Measurements from ENCODE around the gene COL27A1. TPM values are rescaled to one million over a fixed set of nuclear protein-coding genes. Genes with fewer than 3 reads are reported as not detected.
"Not testable (repeated sequence)": the region's sequence is repeated elsewhere in the genome, so short reads cannot be mapped to it uniquely, and the experiment has no call there.

Gene COL27A1
- total RNA-seq, 1 donor from 2014 or later: 39.6 TPM

DNA sequence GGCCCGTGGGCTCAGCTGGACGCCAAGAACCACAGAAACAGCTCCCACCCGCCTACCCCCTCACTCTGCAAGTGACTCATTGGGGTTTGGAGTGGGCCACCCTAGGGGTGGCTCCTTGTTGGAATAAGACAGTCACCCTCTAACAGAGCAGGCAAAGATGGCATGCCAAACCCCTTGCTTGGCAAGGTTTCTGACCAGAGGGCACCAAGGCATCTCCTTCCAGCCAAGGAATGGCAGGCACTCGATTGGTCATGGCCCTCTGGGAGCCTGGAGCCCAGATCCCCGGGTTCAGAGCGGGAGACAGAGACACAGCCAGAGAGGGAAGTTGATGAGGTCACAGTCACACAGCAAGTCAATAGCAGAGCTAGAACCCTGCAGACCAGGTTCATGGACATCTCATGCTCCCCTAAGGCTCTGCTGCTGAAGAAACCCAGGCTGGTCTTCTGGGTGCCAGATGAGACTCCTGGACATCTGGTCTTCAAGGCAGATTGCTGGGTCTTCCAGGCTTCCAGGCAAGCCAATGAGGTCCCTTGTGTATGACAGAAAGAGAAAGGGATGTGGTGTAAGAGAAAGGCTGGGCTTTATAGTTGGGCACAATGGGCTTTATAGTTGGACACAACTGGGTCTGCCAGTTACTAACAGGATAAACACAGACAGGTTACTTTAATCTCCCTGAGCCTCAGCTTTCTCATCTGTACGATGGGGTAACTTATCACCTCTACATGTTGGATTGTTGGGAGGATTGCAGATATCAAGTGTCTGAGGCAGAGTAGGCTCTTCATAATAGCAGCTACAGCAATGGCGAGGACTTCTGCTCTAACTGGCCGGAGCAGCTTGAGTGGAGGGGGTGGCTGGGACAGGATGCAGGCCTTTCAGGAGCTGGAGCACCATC, 33.0 kb upstream of the COL27A1 start:
- no peak for DNase-seq (ENCODE audit: extremely low read depth, low read depth, low spot score)

DNA sequence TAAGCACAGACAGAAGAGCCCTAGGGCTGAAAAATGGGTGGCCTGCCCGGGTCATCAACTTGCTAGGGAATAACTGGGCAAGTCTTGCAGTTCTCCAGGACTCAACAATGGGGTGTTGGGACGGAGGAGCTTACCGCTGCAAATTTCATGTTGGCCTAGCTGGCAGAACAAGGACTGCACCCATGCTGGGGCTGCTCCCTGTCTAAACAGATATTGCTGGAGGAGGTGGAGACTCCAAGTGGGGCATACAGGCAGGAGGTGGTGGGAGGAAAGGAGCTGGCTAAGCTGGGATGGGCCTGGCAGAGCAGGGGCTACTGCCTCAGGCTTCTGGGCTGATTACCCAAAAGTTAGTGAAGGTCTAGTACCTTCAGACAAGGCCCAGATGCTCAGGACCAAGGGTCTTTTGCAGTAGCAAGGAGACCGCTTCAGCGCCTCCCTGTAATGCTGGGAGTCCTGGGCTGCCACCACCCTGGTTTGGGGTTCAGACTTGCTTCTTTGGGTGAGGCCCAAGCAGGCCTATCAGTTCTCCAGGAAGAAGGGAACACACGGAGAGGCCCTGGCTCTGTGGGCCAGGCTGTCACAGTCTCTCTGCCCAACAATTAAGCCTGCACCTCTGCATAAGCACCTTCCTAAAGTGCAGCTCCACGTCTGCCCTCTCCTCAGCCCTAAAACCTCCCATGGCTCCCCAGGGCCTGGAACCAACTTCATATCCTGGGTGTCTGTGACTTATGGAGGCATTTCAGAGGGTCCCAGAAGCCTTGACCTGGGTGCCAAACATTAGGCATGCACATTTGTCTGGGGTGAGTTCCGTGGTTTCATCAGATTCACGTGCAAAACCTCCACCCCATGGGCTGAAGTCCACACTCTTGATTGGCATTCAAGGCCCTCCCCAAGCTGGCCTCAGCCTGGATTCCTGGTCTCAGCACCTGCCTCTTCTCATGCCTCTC, 32.0 kb upstream of the COL27A1 start:
- DNase-seq (ENCODE audit: extremely low read depth, low read depth, low spot score): no peak

DNA sequence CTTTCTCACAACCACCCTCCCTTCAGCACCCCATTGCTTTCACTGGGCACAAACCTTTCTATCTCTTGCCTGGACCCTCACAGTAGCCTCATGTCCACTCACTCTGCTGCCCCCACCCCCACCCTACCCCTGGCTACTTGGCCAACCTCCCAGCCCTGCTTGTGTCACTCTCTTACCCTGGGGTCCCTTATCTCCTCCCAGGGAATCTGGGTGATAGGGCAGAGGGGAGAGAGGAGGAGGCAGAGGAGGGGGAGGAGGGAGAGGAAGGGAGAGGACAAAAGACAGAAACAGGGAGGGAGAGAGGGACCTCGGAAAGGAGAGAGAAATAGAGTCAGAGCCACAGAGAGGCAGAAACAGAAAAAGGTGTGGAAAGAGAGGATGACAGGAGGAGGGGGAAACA, 31.2 kb upstream of the COL27A1 start:
- DNase-seq (ENCODE audit: extremely low read depth, low read depth, low spot score): no peak

DNA sequence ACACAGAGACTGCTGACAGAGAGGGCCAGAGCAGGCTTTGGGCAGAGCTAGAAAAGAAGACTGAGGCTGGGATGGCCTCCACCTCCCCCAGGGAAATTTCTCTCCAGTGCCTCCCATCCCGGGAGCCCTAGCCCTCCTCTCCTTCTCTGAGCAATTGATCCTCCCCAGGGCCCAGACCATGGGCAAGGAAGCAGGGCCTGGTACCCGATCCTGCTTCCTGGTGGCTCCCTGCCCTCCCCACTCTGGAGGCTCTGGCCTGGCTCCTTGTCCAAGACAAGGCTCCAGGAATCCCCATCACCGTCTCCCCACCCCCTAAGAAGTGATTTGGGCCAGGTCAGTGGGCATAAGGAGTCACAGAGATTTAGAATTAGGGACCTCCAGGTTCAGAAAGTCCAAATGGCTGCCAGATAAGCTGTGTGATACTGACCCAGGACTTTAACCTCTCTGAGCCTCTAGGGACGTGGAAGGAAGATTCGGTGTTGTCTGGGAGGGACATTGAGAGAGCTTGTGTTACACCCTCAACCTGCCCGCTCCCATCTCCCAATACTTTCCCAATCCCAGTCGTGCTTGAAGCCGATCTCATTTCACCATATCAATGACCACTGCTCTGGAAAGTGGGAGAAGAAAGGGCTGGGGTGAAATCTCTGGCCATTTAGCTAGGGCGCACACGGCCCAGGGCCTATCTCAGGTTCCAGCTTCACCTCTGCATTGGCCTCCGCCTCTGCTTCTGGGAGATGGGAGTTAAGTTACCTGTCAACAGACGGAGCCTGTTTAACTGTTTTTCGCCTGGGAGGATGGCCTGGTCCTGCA, 30.5 kb upstream of the COL27A1 start:
- DNase-seq (ENCODE audit: extremely low read depth, low read depth, low spot score): no peak

DNA sequence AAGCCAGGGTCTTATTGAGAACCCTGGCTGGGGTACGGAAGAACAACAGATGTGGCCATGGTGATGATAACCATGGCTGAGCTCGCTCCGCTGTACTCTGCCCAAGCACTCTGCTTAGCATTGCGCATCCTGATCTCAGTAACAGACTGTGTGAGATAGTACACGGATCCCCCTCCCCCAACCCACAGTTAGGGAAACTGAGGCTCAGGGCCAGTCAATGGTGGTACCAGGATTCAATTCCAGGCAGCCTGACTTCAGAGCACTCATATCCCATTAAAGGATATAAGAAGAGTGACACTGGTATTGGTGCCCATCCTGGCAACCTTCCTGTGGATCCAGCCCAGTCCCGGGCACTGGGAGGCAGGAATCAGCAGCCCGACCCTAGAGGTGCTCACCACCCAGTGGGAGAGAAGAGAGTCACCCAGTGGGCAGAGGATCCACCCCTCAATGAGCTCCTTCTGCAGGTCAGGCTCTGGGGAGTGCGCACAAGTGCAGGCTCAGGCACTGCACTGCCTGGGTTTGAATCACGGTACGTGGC, 29.8 kb upstream of the COL27A1 start:
- no peak for DNase-seq (ENCODE audit: extremely low read depth, low read depth, low spot score)

DNA sequence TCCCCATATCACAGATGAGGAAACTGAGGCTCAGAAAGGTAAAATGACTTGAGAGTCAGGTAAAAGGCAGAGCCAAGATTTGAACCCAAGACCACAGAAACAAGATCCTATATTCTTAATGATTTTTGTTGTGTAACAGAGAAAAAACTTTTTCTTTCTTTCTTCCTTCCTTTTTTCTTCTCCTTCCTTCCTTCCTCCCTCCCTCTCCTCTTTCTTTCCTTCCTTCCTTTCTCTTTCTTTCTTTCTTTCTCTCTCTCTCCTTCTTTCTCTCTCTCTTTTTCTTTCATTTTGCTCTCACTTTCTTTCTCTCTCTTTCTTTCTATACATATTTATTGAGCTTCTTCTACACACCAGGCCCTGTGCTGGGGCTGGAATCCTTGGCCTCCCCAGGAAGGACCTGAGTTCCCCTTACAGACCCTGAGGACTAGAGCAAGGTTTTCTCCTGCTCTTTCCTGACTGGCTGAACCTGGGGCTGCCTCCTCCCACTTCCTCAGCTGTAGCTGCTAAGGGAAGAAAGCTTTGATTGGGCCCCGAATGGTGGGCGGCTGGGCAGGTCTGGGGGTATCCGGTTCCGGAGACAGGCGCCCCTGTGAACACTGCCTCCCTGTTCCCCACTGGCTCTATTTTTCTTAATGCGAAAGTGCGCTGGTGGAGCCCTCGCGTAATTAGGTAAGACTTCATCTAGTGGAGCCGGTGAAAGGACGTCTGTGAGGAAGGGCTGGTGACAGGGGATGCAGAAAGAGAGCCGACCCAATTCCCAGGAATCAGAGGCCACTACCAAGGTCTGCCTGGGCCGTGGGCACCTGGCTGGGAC, 28.9 kb upstream of the COL27A1 start:
- DNase-seq (ENCODE audit: extremely low read depth, low read depth, low spot score): no peak

DNA sequence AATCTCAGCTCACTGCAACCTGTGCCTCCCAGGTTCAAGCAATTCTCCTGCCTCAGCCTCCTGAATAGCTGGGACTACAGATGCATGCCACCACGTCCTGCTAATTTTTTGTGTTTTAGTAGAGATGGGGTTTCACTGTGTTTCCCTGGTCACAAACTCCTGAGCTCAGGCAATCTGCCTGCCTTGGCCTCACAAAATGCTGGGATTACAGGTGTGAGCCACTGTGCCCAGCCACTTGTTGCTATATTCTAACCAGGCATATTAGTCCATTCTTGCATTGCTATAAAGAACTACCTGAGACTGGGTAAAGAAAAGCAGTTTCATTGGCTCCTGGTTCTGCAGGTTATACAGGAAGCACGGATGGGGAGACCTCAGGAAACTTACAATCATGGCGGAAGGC, 26.6 kb upstream of the COL27A1 start:
- not testable (repeated sequence) for DNase-seq (ENCODE audit: extremely low read depth, low read depth, low spot score)

DNA sequence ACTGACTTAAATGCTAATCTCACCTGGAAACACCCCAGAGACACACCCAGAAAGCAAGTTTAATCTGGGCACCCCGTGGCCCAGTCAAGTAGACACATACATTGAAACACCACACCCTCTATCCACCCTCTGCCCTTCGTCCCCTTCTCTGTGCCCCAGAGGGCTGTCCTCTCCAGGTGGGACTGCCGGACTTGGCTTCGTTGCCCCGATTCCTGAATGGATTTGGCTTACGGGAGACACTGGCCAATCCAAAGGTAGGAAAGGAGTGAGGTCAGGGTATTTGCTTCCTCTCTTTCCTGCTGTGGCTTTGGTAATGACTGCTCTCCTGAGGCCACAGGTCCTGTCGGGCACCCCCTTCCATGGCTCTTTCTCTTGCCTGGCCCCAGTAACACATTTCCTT, 25.2 kb upstream of the COL27A1 start:
- DNase-seq (ENCODE audit: extremely low read depth, low read depth, low spot score): no peak

DNA sequence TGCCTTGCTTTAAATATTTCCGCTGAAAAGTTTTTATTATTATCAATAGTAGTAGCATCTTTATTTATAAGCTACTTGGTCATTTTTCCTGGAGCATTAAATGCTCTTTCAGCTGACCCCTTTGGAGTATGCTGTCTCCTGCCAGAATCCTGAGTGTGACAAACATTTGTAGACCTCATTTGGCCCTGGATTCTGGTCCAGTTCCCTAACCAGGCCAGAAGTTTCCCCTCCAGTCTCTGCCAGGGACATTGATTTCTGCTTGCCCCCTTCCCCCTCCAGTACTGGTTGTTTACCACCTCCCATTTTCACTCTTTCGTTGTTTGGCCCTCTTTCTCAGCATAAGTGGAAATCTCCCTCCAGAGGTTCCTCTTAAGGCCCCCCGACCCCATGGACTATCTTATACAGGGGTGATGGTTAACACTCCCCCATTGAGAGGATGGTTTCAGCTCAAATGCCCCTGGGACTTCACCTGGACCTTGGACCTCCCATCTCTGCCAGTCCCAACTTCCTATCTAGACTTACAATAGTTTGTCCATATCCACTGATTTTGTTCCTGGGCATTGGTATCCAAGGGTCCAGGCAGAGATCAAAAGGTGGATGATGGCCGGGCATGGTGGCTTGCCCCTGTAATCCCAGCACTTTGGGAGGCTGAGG, 24.6 kb upstream of the COL27A1 start:
- no peak for DNase-seq (ENCODE audit: extremely low read depth, low read depth, low spot score)

DNA sequence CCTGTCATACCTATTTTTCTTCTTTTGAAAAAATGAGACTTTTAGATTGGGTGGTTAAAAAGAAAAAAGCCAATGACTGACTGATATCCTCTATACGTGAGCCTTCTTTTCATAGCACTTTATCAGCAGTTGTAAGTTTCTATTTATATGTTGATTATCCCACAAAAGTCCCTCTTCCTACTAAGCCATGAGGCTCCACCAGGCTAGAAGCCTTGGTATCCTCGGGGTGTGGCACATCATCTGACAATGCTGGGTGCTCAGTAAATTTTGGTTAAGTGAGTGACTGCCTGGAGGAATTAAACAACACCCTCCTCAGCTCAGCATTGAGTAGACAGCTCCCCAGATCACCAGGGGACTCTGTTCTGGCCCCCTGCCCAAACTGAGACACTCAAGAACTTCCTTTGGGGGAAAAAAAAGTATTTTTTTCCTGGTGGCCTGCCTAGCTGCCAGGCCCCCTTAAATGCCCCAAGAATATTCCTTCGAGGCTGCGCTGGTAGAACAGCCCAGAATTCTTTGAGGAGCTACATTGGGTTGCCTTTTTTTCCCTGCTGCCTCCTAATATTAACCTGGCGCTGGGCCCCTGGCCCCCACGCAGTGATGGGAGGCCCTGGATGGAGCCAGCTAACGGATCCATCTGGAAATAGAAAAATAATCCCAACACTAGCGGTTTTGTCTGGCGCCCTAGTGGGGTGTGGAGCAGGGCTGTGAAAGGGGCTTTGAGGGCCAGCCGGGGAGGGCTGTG, 23.4 kb upstream of the COL27A1 start:
- no peak for DNase-seq (ENCODE audit: extremely low read depth, low read depth, low spot score)

DNA sequence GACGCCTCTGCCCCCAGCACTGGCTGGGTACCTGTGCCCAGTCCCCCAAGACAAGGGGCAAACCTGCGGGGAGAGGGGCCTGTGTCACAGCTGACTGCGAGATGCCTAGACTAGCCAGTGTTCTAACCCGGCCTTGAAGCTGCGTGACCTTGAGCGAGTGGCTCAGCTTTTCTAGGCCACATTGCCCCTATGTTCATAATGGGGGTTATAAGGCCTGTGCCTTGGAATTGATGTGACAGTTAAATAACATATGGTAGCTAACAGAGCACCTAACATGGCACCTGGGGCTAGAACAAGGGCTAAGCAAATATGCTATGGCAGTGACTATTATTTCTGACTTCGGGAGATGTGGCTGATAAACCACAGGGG, 22.8 kb upstream of the COL27A1 start:
- DNase-seq (ENCODE audit: extremely low read depth, low read depth, low spot score): no peak

DNA sequence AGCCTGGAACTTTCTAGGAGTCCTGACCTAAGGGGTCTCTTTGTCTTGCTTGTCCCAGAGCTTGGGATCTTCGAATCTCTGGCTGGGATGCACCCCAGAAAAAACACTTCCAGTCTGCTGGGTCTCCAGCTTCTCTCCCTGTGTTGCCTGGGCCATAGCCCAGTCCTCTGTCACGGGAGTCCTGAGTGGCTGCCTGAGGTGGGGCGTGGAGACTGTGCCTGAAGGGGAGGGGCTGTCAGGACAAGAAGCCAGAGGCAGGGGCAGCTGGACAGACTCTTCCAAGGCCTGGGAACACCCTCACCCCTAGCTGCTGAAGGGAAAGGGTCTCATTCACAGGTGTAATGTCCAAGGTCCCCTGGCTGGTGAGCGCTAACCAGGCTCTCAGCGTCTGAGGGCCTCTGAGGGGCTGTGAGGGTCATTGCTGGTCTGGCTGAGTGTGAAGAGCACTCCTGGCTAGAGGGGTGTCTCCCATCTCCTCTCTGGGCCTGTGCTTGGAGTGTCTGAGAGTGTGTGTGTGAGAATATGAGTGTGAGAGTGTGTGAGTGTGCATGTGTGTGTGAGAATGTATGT, 20.4 kb upstream of the COL27A1 start:
- DNase-seq (ENCODE audit: extremely low read depth, low read depth, low spot score): no peak

DNA sequence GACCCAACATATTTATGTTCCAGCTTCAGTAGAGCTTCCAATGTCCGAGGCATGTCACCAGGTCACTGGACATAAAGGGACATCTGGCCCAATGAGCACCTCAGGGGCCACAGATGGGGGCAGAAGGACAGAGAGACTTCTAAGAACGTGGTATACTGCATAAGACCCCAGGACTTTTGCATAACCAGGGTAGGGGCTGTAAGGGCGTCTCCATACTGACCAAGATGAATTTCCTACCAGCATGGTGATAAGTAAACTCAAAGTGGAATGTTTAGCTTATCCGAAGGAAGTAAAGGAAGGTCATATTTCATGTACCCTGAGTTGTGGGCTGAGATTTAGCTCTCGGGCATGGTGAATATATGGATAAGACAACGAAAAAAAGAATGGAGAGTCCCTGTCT, 17.5 kb upstream of the COL27A1 start:
- no peak for DNase-seq (ENCODE audit: extremely low read depth, low read depth, low spot score)

DNA sequence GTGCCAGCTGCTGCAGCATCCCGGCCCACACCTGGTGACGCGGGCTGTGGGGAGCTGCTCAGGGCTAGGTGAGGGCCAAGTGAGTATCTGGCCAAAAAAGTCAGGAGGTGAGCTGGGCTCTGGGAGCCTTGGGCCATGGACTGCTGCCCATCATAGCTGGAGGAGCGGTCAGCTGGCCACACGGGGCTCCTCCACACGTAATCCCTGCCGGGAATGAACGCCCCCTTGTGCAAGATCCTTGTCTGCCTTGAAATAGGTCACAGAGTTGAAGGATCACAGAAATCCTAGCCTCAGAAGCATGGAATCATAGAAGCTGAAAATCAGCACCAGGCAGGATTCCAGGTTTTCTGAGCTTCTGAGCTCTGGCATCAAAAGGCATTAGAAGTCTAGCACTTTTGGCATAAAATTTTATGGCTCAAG, 16.8 kb upstream of the COL27A1 start:
- no peak for DNase-seq (ENCODE audit: extremely low read depth, low read depth, low spot score)

DNA sequence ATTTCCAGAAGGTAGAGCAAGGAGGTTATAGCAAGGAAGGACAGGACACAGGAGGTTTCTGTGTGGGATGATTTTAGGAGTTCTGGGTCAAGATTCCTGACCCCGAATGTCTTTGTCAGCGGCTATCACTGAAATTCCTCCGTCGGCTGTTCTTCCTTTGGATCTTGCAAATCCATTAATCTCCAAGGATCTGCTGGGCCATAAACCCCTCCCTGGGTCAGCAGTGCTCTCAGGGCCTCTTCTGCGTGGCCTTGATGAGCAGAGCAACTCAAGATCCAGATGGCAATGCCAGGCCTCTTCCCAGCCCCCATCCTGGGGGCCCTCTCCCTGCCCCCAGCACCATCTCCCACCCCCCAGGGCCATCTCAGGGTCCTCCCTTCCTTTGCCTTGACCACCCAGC, 16.3 kb upstream of the COL27A1 start:
- DNase-seq (ENCODE audit: extremely low read depth, low read depth, low spot score): no peak

DNA sequence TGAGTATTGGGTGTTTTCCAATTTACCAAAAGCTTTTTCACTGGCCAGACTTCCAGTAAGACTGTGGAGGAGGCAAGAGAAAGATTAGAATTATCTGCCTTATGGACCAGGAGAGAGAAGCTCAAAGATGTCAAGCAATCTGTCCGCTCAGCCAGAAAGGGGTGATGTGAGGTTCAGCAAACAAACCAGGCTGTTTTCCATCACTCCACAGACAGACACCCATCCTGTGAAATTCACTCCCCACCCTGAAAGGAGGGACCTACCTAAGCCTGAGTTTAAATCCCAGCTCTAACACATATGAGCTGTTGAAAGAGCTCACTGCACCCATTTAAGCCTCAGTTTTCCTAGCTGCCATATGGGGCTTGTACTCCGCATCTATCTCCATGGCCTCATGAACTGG, 14.9 kb upstream of the COL27A1 start:
- DNase-seq (ENCODE audit: extremely low read depth, low read depth, low spot score): no peak

DNA sequence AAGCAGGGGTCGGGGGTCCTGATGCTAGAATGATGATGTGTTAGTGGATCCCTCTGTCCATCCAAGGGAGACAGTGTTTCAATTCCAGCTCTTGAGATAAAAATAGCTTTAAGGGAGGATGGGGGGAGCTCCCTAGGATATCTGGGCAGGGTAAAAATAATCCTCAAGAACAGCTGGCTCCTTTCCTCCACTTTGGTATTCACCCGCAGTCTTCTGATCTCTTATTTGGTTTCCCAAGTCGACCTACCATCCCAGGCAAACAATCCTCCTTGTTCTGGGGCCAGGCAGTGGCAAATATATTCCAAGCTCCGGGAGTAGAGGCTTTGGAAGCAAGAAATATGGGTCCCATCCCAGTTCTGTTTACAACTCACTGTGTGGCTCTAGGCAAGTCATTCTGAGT, 14.5 kb upstream of the COL27A1 start:
- no peak for DNase-seq (ENCODE audit: extremely low read depth, low read depth, low spot score)
